Activated CD8-positive, alpha-beta T cell treated with anti-CD3 and anti-CD28 coated beads for 36 hours (primary cell): ENCODE measurements around the gene GEMIN4. TPM values are rescaled to one million over a fixed set of nuclear protein-coding genes. Genes with fewer than 3 reads are reported as not detected.

Source experiments
- ATAC-seq: fragments of 200-7000 bp; cut with Tn5 transposase; one replicate; pipeline ENCODE4 v1.10.0; 2021; ENCODE audit warnings: mild to moderate bottlenecking, moderate library complexity
- CTCF ChIA-PET: fragments of 350-600 bp; sonication (Branson Sonifier 250); formaldehyde crosslinking; loops from one replicate; lab custom pipeline; 2021; ENCODE audit warnings: antibody characterized with exemption; lab: Charles Lee
- POLR2A ChIA-PET: fragments of 350-600 bp; sonication (Branson Sonifier 250); formaldehyde crosslinking; loops from one replicate; lab custom pipeline; 2021; ENCODE audit warnings: antibody characterized with exemption; lab: Charles Lee
- DNase-seq: peaks from one replicate; pipeline ENCODE4 v3.0.0-alpha.2; 2020
- H3K27ac Mint-ChIP-seq: one replicate; pipeline ENCODE4 v1.8.0; 2021; ENCODE audit warnings: mild to moderate bottlenecking, mixed read lengths
- H3K27me3 Mint-ChIP-seq: one replicate; pipeline ENCODE4 v1.8.0; 2021; ENCODE audit warnings: mixed read lengths
- H3K36me3 Mint-ChIP-seq: one replicate; pipeline ENCODE4 v1.8.0; 2021; ENCODE audit warnings: low read depth, mixed read lengths
- H3K4me1 Mint-ChIP-seq: one replicate; pipeline ENCODE4 v1.8.0; 2021; ENCODE audit warnings: low read depth, mixed read lengths
- H3K4me3 Mint-ChIP-seq: one replicate; pipeline ENCODE4 v1.8.0; 2021; ENCODE audit warnings: mild to moderate bottlenecking, moderate library complexity, mixed read lengths
- H3K9me3 Mint-ChIP-seq: one replicate; pipeline ENCODE4 v1.8.0; 2021; ENCODE audit warnings: mixed read lengths
- intact Hi-C: fragments of 100-400 bp; cut with micrococcal nuclease; formaldehyde crosslinking; loops from one replicate; pipeline ENCODE4 v1.10.0; 2022
- total RNA-seq, 2 experiments: library from RNA; stranded (reverse); gene quantifications; one replicate each; pipeline ENCODE4 v1.2.3, GENCODE V29; 2021
- TF ChIP-seq, protein P1 (sequence below): fragments of 200-600 bp; IDR thresholded peaks from one replicate; pipeline ENCODE4 v1.8.0; 2022; ENCODE audit warnings: antibody characterized with exemption, mild to moderate bottlenecking

Gene GEMIN4
- total RNA-seq, 2 experiments from 2014 or later: 52.8 to 55.8 TPM

- ATAC-seq (no peak), DNase-seq (no peak)
- peaks cover 71% of the 10 kb centered on the region for H3K36me3 Mint-ChIP-seq
- H3K4me1 Mint-ChIP-seq: peaks cover 31% of the 10 kb centered on the region
- ChIA-PET CTCF (no interaction called here), POLR2A (interaction anchor here (0.8 to 1.6 kb wide), 2 partner anchors 31 to 38 kb away, joined by 3 to 4 read pairs; no protein-coding TSS in a partner anchor)
- H3K27me3 Mint-ChIP-seq: no peaks in the 10 kb centered on the region
- intact Hi-C loops: no loop called here
- H3K4me3 Mint-ChIP-seq: no peak overlapping the region
- TF ChIP-seq, protein P1, sequence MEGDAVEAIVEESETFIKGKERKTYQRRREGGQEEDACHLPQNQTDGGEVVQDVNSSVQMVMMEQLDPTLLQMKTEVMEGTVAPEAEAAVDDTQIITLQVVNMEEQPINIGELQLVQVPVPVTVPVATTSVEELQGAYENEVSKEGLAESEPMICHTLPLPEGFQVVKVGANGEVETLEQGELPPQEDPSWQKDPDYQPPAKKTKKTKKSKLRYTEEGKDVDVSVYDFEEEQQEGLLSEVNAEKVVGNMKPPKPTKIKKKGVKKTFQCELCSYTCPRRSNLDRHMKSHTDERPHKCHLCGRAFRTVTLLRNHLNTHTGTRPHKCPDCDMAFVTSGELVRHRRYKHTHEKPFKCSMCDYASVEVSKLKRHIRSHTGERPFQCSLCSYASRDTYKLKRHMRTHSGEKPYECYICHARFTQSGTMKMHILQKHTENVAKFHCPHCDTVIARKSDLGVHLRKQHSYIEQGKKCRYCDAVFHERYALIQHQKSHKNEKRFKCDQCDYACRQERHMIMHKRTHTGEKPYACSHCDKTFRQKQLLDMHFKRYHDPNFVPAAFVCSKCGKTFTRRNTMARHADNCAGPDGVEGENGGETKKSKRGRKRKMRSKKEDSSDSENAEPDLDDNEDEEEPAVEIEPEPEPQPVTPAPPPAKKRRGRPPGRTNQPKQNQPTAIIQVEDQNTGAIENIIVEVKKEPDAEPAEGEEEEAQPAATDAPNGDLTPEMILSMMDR: no peak
- H3K27ac Mint-ChIP-seq: no peak overlapping the region
- H3K9me3 Mint-ChIP-seq: peaks cover 5% of the 10 kb centered on the region
Observed at GRCh38 chr17:746783-747629, 5.1 kb downstream of the GEMIN4 start.

- POLR2A ChIA-PET: interaction anchor here (0.8 to 1.6 kb wide), 3 partner anchors 30 to 38 kb away, joined by 3 to 4 read pairs (median 4); partner anchors contain the start of genes GLOD4 and MRM3
Observed at GRCh38 chr17:746181-746580, 5.9 kb downstream of the GEMIN4 start.

GRCh38 chr17:745406-745805 is 6.7 kb downstream of the GEMIN4 start:
- no peak overlapping the region for H3K4me3 Mint-ChIP-seq
- H3K36me3 Mint-ChIP-seq: peaks cover 71% of the 10 kb centered on the region
- H3K9me3 Mint-ChIP-seq: peaks cover 5% of the 10 kb centered on the region
- DNase-seq: no peak
- POLR2A ChIA-PET: interaction anchor here (1.0 to 1.8 kb wide), 5 partner anchors 8 to 37 kb away, joined by 3 to 4 read pairs (median 4); partner anchors contain the start of genes GLOD4 and MRM3
- no peak overlapping the region for H3K27ac Mint-ChIP-seq
- H3K27me3 Mint-ChIP-seq: no peaks in the 10 kb centered on the region
- no peak for ATAC-seq
- intact Hi-C loops: no loop called here
- H3K4me1 Mint-ChIP-seq: peaks cover 34% of the 10 kb centered on the region
- CTCF ChIA-PET: interaction anchor here (1.7 kb wide), 1 partner anchor 45 kb away, joined by 5 read pairs; no protein-coding TSS in a partner anchor
- TF ChIP-seq, protein P1: no peak

More at GRCh38 chr17:746181-746580, 5.9 kb downstream of the GEMIN4 start:
- H3K9me3 Mint-ChIP-seq: peaks cover 5% of the 10 kb centered on the region
- H3K27ac Mint-ChIP-seq: no peak overlapping the region
- H3K4me3 Mint-ChIP-seq: no peak overlapping the region
- DNase-seq (no peak), ATAC-seq (no peak)
- intact Hi-C loops: no loop called here
- peaks cover 33% of the 10 kb centered on the region for H3K4me1 Mint-ChIP-seq
- H3K36me3 Mint-ChIP-seq: peaks cover 70% of the 10 kb centered on the region
- TF ChIP-seq, protein P1: no peak
- no peaks in the 10 kb centered on the region for H3K27me3 Mint-ChIP-seq
- CTCF ChIA-PET: interaction anchor here (1.7 kb wide), 1 partner anchor 46 kb away, joined by 5 read pairs; no protein-coding TSS in a partner anchor

DNA sequence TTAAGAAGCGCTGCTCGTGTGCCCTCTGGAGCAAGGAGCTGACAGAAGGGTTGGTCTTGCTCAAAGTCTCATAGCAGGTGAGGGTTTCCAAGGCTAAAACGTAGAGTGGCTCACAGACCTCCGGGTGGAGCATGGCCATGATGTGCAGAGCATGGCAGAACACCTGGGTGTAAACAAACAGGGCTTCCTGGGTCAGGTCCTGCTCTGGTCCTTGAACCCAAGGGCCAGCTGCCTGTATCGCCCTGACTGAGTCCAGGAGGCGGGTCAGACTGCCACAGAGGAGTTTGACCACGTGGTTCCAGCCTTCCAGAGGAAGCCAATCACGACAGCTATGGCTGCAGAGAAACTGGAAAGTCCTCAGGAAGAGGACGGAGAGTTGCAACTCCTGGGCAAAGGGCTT is 7.1 kb downstream of the GEMIN4 start:
- H3K36me3 Mint-ChIP-seq: peaks cover 70% of the 10 kb centered on the region
- TF ChIP-seq, protein P1: no peak
- H3K9me3 Mint-ChIP-seq: peaks cover 5% of the 10 kb centered on the region
- no peak for DNase-seq
- CTCF ChIA-PET: interaction anchor here (1.7 kb wide), 1 partner anchor 44 kb away, joined by 5 read pairs; no protein-coding TSS in a partner anchor
- peaks cover 33% of the 10 kb centered on the region for H3K4me1 Mint-ChIP-seq
- no peak for ATAC-seq
- no peaks in the 10 kb centered on the region for H3K27me3 Mint-ChIP-seq
- intact Hi-C loops: no loop called here
- H3K27ac Mint-ChIP-seq: no peak overlapping the region
- POLR2A ChIA-PET: interaction anchor here (1.0 to 1.8 kb wide), 5 partner anchors 9 to 38 kb away, joined by 3 to 4 read pairs (median 3); partner anchors contain the start of genes GLOD4 and MRM3
- no peak overlapping the region for H3K4me3 Mint-ChIP-seq
